Activated effector memory CD4-positive, alpha-beta T cell treated with anti-CD3 and anti-CD28 coated beads, Interleukin-2, amount 50 U/mL, for 16 hours (primary cell): ENCODE data around the gene CACNA2D3.

Experiments
- DNase-seq: peaks from one replicate; pipeline ENCODE4 v3.0.0-alpha.2; 2020

CACNA2D3 gene

GRCh38 chr3:54547846-54548245 lies 425.5 kb downstream of the CACNA2D3 start:
- DNase-seq: no peak

GRCh38 chr3:54549607-54550220 lies 427.4 kb downstream of the CACNA2D3 start:
- no peak for DNase-seq

DNA sequence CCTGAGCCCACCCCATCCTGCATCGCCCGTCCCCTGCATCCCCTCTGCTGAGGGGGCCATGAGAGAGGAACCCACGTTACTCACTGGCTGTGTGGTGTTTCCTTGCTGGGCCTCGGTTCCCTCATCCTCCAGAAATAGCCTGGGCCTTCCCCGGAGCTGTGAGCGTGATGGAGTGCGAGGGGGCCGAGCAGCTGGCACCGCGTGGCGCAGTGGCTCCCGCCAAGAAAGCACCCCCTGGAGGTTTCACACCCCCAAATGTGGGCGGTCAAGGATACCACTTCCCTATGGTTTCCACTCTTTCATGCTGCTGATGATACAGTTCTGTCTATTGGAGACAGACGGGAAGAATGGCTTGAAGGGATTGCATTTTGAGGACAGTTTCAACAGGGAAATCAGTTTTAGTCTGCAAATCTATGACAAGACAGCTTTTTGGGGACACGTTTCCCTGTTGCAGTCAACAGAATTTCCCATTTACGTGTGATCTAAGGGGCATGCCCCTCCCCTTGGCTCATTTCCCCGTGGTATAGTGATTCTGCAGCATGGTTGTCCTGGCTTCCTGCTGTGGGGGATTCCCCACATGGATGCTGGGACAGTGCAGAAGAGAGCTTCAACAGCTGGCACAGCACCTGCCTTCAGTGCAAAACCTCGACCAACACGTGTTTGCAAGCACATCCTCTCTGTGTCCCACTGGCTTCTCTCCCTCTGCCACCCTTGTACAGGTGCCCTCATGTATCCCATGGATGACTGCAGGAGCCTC lies 428.0 kb downstream of the CACNA2D3 start:
- no peak for DNase-seq

GRCh38 chr3:54556630-54557029 lies 434.3 kb downstream of the CACNA2D3 start:
- no peak for DNase-seq

DNA sequence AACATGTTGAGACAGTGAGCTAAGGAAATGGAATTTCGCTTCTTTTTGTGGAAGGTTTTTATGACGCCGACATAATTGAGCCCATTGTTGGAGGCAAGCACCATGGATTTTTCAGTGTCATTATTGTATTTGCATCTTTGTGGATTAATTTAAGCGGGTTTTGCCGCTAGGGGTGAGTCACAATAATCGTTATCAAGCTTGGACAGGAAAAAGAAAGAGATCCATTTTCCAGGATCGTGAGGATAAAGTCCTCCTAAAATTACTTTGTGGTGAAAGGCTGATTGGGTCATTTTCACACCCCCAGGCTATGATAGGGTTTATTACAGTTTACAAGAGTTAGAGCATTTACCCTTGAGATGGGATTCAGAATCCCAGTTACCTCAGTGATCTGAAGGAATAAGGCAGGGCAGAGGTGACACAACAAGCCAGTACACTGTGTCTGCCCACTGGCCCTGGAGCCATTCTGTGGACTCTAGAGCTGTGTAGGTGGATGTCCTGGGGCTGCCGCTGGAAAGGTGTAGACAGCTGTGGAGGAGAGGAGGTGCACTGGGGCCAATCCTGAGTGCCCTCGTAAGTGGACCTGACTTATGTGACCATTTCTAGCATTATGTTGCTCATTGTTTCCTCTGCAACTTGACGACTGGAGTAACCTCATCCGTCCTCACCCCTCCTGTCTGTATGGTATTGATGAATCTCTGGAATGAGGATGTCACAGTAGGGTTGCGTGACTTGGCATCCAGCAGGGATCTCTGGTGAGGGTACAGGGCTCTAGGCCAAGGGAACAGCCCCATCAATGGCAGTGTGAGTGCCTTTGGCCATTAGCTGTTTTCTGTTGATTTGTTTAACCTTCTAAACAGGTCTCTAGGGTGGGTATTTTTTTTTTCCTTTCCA lies 435.4 kb downstream of the CACNA2D3 start:
- no peak for DNase-seq

DNA sequence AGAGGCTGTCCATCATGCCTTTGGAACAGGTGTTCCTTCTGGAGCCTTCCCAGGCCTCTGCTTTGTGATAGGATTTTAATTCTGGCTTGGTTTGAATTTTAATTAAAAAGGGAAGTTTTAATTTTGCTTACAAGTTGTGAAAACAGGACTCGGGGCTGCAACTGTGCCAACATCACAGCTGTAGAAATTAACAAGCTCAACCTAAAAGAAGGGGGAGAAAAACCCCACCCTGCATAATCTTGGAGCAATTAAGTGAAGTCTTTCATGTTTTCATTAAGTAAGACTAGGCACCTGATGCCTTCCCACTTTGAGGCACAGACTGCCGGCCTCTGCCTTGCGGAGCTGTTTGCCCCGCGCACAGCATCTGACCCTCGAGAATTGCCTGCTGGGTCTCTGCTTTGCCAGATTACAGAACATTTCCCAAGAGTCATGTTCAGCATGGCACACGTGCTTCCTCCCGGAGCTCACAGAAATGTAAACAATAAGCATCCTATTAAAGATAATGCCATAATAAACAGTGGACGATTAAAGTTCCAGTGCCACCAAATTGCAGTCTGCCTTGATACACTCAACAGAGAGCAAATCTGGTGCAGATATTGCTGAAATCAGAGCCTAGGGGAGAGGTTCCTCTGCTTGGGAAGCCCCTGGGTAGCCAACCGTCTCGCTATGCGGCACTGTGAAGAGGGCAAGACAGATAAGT lies 441.3 kb downstream of the CACNA2D3 start:
- DNase-seq: no peak

- DNase-seq: no peak
Measured at GRCh38 chr3:54564374-54564925, 442.1 kb downstream of the CACNA2D3 start.

DNA sequence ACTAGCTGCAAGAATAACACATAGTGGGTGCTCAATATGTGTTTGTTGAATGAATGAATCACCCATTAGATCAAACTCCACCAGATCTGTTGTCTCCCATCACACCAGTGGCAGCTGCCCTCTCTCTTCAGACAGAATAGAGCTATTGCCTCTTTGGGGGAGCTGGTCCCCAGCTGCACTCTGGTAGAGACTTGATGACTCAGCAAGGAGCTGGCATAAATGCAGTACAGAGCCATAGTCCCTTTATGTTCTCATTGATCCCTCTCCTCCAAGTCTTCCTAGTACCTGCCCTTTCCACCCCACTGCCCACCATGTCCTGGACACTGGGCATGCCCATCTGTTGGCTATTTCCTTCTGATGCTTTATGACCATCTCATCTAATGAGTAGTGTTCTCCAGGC lies 443.6 kb downstream of the CACNA2D3 start:
- DNase-seq: no peak

DNA sequence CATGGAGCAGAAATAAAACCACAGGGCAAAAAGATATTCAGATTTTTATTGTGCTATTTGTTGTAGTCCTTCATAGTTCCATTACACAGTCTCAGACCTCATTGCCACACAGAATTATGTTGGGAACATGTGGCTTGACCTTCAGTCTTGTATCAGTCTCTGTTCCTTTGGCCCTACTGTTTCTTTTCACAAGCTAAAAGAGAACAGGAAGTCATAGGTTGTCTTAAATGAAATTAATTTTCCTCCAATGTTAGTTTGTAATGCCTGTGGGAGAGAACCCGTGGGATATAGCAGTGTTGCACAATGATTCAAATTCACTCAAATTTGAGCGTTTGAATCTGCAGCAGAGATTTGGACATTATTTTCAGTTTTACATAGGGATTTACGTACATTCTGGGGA lies 445.6 kb downstream of the CACNA2D3 start:
- DNase-seq: no peak

DNA sequence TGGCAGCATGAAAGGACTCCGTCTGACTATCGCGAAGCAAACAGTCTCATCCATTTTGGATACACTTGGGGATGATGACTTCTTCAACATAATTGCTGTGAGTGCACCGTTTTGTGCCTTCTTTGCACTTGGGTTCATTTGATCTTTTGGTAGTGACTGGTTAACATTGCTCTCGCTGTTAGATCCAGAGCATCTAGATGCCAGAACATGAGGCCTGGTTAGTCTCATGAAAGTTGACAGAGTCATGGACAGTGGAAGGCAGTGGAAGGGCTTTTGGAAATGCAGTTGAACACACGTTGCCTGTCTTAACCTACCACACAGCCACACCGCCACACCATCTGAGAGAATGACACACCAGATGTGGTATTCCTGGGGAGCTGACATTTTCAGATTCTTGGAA lies 447.7 kb downstream of the CACNA2D3 start:
- DNase-seq: no peak

- no peak for DNase-seq
Measured at GRCh38 chr3:54572197-54572895, 450.0 kb downstream of the CACNA2D3 start.

GRCh38 chr3:54573858-54574257 lies 451.5 kb downstream of the CACNA2D3 start:
- no peak for DNase-seq

DNA sequence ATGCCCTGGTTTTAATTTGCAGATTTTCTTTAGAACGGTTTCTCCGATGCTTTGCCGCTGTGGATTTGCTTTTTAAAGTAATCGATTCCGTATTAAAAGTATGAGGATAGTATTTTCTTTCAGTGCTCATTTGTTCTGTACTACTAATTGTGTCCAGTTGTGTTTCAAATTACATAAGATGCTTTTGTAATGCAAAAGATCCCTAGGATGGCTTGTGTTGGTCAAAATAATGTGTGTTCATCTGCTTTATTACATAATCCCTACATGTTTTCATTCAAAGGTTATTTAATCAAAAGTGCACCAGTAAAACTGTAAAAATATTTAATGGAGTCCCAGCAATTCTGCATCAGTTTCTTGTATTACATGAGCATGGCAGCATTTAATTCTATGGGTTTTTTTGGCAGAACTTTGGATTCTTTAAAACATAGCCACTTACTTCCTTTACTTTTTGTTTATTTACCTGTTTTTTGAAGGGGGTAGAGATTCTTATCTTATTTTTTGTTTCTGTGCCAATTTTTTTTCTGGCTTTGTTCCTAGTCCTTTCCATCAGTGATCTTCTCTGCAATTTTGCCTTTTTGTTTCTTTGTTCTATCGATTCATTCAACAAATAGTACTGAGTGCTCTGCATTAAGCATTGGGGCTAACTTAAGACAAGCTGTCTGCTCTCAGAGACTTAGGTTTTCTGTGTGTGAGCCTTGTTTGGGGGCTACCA lies 452.7 kb downstream of the CACNA2D3 start:
- DNase-seq: no peak

DNA sequence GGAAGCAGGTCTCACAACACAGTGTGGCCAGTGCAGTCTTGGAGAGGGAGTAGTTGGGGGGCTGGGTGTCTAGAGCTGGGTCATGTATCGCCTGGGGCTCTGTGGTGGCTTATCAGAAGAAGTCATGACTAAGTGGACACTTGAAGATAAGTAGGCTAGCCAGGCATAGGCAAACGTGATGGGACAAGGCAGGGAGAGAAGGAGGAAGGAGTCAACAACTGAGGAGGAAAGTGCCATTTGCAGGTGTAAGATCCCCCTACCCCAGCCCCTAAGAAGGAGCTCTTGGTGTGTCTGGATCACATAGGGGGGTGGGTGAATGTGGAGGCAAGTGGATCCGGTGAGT lies 453.2 kb downstream of the CACNA2D3 start:
- no peak for DNase-seq

DNA sequence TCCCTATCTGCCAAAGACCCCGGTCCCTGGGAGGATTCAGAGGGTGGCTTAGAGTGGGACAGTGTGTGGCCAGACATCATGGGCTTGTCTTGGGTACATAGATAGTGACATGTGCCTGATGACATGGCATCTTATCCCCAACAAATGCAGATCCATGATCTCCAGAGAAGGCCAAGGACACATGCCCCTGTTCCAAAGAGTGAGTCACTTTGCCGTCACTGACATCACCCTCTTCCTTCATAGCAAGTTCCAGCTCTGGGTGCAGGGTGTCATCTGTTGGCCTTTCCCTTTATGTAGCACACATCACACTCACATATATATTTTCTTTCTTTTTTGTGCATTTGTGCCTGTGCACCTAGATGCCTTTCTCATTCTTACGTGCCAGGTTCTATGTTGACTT lies 455.0 kb downstream of the CACNA2D3 start:
- DNase-seq: no peak

DNA sequence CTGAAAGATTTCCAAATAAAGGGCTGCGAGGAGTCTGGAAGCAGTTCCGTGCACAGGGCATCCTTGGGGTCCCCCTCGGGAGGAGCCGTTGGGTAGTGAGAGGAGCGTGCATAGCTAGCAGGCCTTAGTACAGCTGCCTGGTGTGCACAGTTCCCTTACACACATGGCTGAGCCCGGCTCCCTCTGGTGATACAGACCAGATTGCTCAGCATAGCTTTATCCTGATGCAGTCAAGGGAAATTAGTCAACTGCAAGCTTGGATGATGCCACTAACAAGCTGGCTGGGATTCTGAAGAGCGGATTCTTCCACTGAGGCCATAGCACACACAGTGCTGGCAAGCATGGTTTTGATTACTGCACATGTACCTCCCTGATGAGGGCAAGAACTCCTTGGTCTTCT lies 456.1 kb downstream of the CACNA2D3 start:
- no peak for DNase-seq

DNA sequence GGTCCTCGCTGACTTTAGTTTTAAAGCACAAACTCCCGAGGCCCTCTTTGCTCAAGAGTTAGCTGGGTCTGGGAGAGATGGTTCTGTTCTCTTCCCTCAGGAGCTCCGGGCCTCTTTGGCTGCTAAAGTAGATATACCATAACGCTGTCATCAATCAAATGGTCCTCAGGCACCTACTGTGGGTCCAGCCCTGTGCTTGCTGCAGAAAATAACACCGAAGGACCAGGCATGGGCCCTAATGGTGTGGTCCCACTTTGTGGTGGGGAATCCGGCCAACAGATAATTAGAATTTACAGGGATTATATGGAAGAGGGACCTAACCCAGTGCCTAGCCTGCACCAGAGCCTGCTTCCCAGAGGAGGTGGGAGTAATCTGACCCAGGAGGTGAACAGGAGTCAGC lies 458.1 kb downstream of the CACNA2D3 start:
- no peak for DNase-seq

GRCh38 chr3:54582424-54582823 lies 460.1 kb downstream of the CACNA2D3 start:
- DNase-seq: no peak

- DNase-seq: no peak
Measured at GRCh38 chr3:54591157-54591556, 468.8 kb downstream of the CACNA2D3 start.

DNA sequence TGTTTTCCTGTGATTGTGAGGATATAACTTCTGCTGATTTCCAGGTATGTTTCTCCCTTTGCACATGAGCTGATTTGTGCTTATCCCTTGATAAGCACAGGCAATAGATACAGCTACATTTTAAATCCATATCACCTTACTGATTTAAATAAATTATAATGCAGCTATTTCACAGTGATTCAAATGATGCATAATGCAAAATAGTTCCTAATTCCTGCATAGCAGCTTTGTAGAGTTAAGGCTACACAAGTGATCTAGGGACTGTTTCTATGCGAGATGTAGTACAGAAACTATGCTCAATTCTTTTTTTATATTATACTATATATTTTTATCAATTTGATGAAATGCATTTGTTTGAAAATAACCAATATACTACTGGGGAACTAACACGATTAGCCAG lies 471.3 kb downstream of the CACNA2D3 start:
- DNase-seq: no peak

GRCh38 chr3:54596087-54596486 lies 473.7 kb downstream of the CACNA2D3 start:
- DNase-seq: no peak

- DNase-seq: no peak
Measured at GRCh38 chr3:54599716-54600115, 477.4 kb downstream of the CACNA2D3 start.
